ENCODE measurements around the gene PYROXD2. TPM values are rescaled to one million over a fixed set of nuclear protein-coding genes. Genes with fewer than 3 reads are reported as not detected.
"Not testable (repeated sequence)": the region's sequence is repeated elsewhere in the genome, so short reads cannot be mapped to it uniquely, and the experiment has no call there.

PYROXD2 gene
- total RNA-seq, 2 experiments from 2014 or later: 4.7 to 5.3 TPM

- ChIA-PET POLR2A (no interaction called here), CTCF (interaction anchor here (0.5 to 1.0 kb wide), 2 partner anchors 29 to 172 kb away, joined by 3 read pairs; no protein-coding TSS in a partner anchor)
- Mint-ChIP-seq H3K36me3 (peaks cover 2% of the 10 kb centered on the region), H3K27me3 (no peaks in the 10 kb centered on the region), H3K9me3 (no peaks in the 10 kb centered on the region), H3K4me3 (no peak overlapping the region), H3K27ac (no peak overlapping the region), H3K4me1 (ENCODE audit: low read depth) (peaks cover 10% of the 10 kb centered on the region)
- DNase-seq: no peak
- intact Hi-C loops (cut with micrococcal nuclease): no loop called here
These were observed 18.6 kb downstream of the PYROXD2 start for GRCh38 chr10:98396096-98397063.

GRCh38 chr10:98394851-98395440 lies 20.0 kb downstream of the PYROXD2 start:
- ChIA-PET CTCF (interaction anchor here (1.0 to 1.2 kb wide), 2 partner anchors 9 to 31 kb away, joined by 3 read pairs; no protein-coding TSS in a partner anchor), POLR2A (no interaction called here)
- H3K27me3 Mint-ChIP-seq: no peaks in the 10 kb centered on the region
- DNase-seq: no peak
- no peak overlapping the region for H3K4me3 Mint-ChIP-seq
- intact Hi-C loops (cut with micrococcal nuclease): no loop called here
- no peak overlapping the region for H3K27ac Mint-ChIP-seq
- H3K9me3 Mint-ChIP-seq: no peaks in the 10 kb centered on the region
- peaks cover 23% of the 10 kb centered on the region for H3K4me1 Mint-ChIP-seq (ENCODE audit: low read depth)
- H3K36me3 Mint-ChIP-seq: peaks cover 2% of the 10 kb centered on the region

GRCh38 chr10:98391578-98391991 lies 23.4 kb downstream of the PYROXD2 start:
- H3K4me1 Mint-ChIP-seq (ENCODE audit: low read depth): peaks cover 23% of the 10 kb centered on the region
- intact Hi-C loops (cut with micrococcal nuclease): no loop called here
- peak; percentile 35 for DNase-seq
- POLR2A ChIA-PET: no interaction called here
- H3K36me3 Mint-ChIP-seq: peaks cover 1% of the 10 kb centered on the region
- no peak overlapping the region for H3K4me3 Mint-ChIP-seq
- H3K9me3 Mint-ChIP-seq: no peaks in the 10 kb centered on the region
- H3K27ac Mint-ChIP-seq: peak overlapping the region; percentile 44
- CTCF ChIA-PET: interaction anchor here (0.6 to 1.2 kb wide), 3 partner anchors 8 to 49 kb away, joined by 3 read pairs; no protein-coding TSS in a partner anchor
- no peaks in the 10 kb centered on the region for H3K27me3 Mint-ChIP-seq

- peaks cover 1% of the 10 kb centered on the region for H3K36me3 Mint-ChIP-seq
- intact Hi-C loops (cut with micrococcal nuclease): no loop called here
- H3K27ac Mint-ChIP-seq: peak overlapping the region; percentile 44
- ChIA-PET CTCF (interaction anchor here (0.6 to 1.2 kb wide), 3 partner anchors 9 to 50 kb away, joined by 3 read pairs; no protein-coding TSS in a partner anchor), POLR2A (interaction anchor here (0.8 kb wide), 1 partner anchor 76 kb away, joined by 3 read pairs; no protein-coding TSS in a partner anchor)
- no peak overlapping the region for H3K4me3 Mint-ChIP-seq
- no peaks in the 10 kb centered on the region for H3K27me3 Mint-ChIP-seq
- H3K9me3 Mint-ChIP-seq: no peaks in the 10 kb centered on the region
- H3K4me1 Mint-ChIP-seq (ENCODE audit: low read depth): peaks cover 23% of the 10 kb centered on the region
- peak; percentile 54 for DNase-seq
These were observed 23.9 kb downstream of the PYROXD2 start for GRCh38 chr10:98391065-98391464.

GRCh38 chr10:98390406-98390805 lies 24.6 kb downstream of the PYROXD2 start:
- Mint-ChIP-seq H3K27me3 (no peaks in the 10 kb centered on the region), H3K9me3 (no peaks in the 10 kb centered on the region), H3K4me1 (ENCODE audit: low read depth) (peaks cover 23% of the 10 kb centered on the region), H3K36me3 (peaks cover 1% of the 10 kb centered on the region), H3K4me3 (no peak overlapping the region), H3K27ac (no peak overlapping the region)
- no peak for DNase-seq
- intact Hi-C loops (cut with micrococcal nuclease): no loop called here
- CTCF ChIA-PET: no interaction called here
- POLR2A ChIA-PET: interaction anchor here (0.8 kb wide), 1 partner anchor 77 kb away, joined by 3 read pairs; no protein-coding TSS in a partner anchor

GRCh38 chr10:98389398-98389797 lies 25.6 kb downstream of the PYROXD2 start:
- H3K27ac Mint-ChIP-seq: no peak overlapping the region
- H3K4me1 Mint-ChIP-seq (ENCODE audit: low read depth): peaks cover 23% of the 10 kb centered on the region
- peaks cover 1% of the 10 kb centered on the region for H3K36me3 Mint-ChIP-seq
- H3K4me3 Mint-ChIP-seq: no peak overlapping the region
- ChIA-PET CTCF (no interaction called here), POLR2A (no interaction called here)
- intact Hi-C loops (cut with micrococcal nuclease): no loop called here
- H3K9me3 Mint-ChIP-seq: no peaks in the 10 kb centered on the region
- H3K27me3 Mint-ChIP-seq: no peaks in the 10 kb centered on the region
- no peak for DNase-seq

- ChIA-PET CTCF (no interaction called here), POLR2A (no interaction called here)
- Mint-ChIP-seq H3K4me1 (ENCODE audit: low read depth) (peaks cover 23% of the 10 kb centered on the region), H3K27ac (no peak overlapping the region), H3K4me3 (no peak overlapping the region), H3K27me3 (no peaks in the 10 kb centered on the region), H3K36me3 (peaks cover 1% of the 10 kb centered on the region), H3K9me3 (no peaks in the 10 kb centered on the region)
- no peak for DNase-seq
- intact Hi-C loops (cut with micrococcal nuclease): no loop called here
These were observed 26.8 kb downstream of the PYROXD2 start for GRCh38 chr10:98388101-98388655.

- no peaks in the 10 kb centered on the region for H3K27me3 Mint-ChIP-seq
- no peak overlapping the region for H3K27ac Mint-ChIP-seq
- peaks cover 1% of the 10 kb centered on the region for H3K36me3 Mint-ChIP-seq
These were observed 30.4 kb downstream of the PYROXD2 start for GRCh38 chr10:98384531-98385133.

GRCh38 chr10:98383869-98384268 lies 31.1 kb downstream of the PYROXD2 start:
- intact Hi-C loops (cut with micrococcal nuclease): no loop called here
- no peaks in the 10 kb centered on the region for H3K9me3 Mint-ChIP-seq
- no peak overlapping the region for H3K4me3 Mint-ChIP-seq
- no peaks in the 10 kb centered on the region for H3K27me3 Mint-ChIP-seq
- H3K27ac Mint-ChIP-seq: no peak overlapping the region
- POLR2A ChIA-PET: no interaction called here
- CTCF ChIA-PET: interaction anchor here (1.5 kb wide), 1 partner anchor 42 kb away, joined by 3 read pairs; no protein-coding TSS in a partner anchor
- peaks cover 1% of the 10 kb centered on the region for H3K36me3 Mint-ChIP-seq
- no peak for DNase-seq
- no peaks in the 10 kb centered on the region for H3K4me1 Mint-ChIP-seq (ENCODE audit: low read depth)

More at GRCh38 chr10:98384531-98385133, 30.4 kb downstream of the PYROXD2 start:
- POLR2A ChIA-PET: no interaction called here
- intact Hi-C loops (cut with micrococcal nuclease): no loop called here
- Mint-ChIP-seq H3K9me3 (no peaks in the 10 kb centered on the region), H3K4me3 (no peak overlapping the region), H3K4me1 (ENCODE audit: low read depth) (no peaks in the 10 kb centered on the region)
- CTCF ChIA-PET: interaction anchor here (1.5 kb wide), 1 partner anchor 41 kb away, joined by 3 read pairs; no protein-coding TSS in a partner anchor
- no peak for DNase-seq

GRCh38 chr10:98383134-98383667 lies 31.8 kb downstream of the PYROXD2 start:
- H3K27me3 Mint-ChIP-seq; CTCF ChIA-PET; DNase-seq; H3K9me3 Mint-ChIP-seq; H3K27ac Mint-ChIP-seq; H3K4me3 Mint-ChIP-seq; H3K4me1 Mint-ChIP-seq (ENCODE audit: low read depth); H3K36me3 Mint-ChIP-seq; intact Hi-C loops (cut with micrococcal nuclease); POLR2A ChIA-PET: not testable (repeated sequence)

GRCh38 chr10:98382691-98383101 lies 32.3 kb downstream of the PYROXD2 start:
- ChIA-PET CTCF (no interaction called here), POLR2A (no interaction called here)
- H3K36me3 Mint-ChIP-seq: peaks cover 1% of the 10 kb centered on the region
- no peaks in the 10 kb centered on the region for H3K27me3 Mint-ChIP-seq
- no peaks in the 10 kb centered on the region for H3K9me3 Mint-ChIP-seq
- DNase-seq: no peak
- H3K4me1 Mint-ChIP-seq (ENCODE audit: low read depth): no peaks in the 10 kb centered on the region
- no peak overlapping the region for H3K27ac Mint-ChIP-seq
- H3K4me3 Mint-ChIP-seq: no peak overlapping the region
- intact Hi-C loops (cut with micrococcal nuclease): no loop called here
